NCI-H748 treated with DMSO at 0.1 percent for 48 hours (cell line): ENCODE data around the gene SLC4A11.
"Not testable (repeated sequence)": the region's sequence is repeated elsewhere in the genome, so short reads cannot be mapped to it uniquely, and the experiment has no call there.

Experiments used
- DNase-seq: peaks from one replicate; lab custom pipeline; 2025; lab: John Stamatoyannopoulos, UW

SLC4A11 gene

GRCh38 chr20:3203315-3204123, 35.5 kb downstream of the SLC4A11 start:
- peak; percentile 61 for DNase-seq

- DNase-seq, result no peak
Measured at GRCh38 chr20:3202965-3203314, 36.0 kb downstream of the SLC4A11 start.

GRCh38 chr20:3199976-3200755, 38.8 kb downstream of the SLC4A11 start:
- no peak for DNase-seq

GRCh38 chr20:3199206-3199605, 39.8 kb downstream of the SLC4A11 start:
- DNase-seq, result no peak

- DNase-seq, result no peak
Measured at GRCh38 chr20:3195590-3196237, 43.3 kb downstream of the SLC4A11 start.

GRCh38 chr20:3194617-3195280, 44.2 kb downstream of the SLC4A11 start:
- no peak for DNase-seq

- DNase-seq, result no peak
Measured at GRCh38 chr20:3193806-3194616, 45.0 kb downstream of the SLC4A11 start.

- no peak for DNase-seq
Measured at GRCh38 chr20:3192226-3193015, 46.6 kb downstream of the SLC4A11 start.

GRCh38 chr20:3190681-3191111, 48.3 kb downstream of the SLC4A11 start:
- DNase-seq, result no peak

- DNase-seq, result no peak
Measured at GRCh38 chr20:3189561-3190131, 49.3 kb downstream of the SLC4A11 start.

GRCh38 chr20:3188823-3189413, 50.1 kb downstream of the SLC4A11 start:
- no peak for DNase-seq

- DNase-seq, result not testable (repeated sequence)
Measured at GRCh38 chr20:3187861-3188260, 51.1 kb downstream of the SLC4A11 start.

- DNase-seq, result no peak
Measured at GRCh38 chr20:3183896-3184612, 54.9 kb downstream of the SLC4A11 start.

GRCh38 chr20:3182429-3182828, 56.6 kb downstream of the SLC4A11 start:
- DNase-seq, result not testable (repeated sequence)

GRCh38 chr20:3181270-3181669, 57.7 kb downstream of the SLC4A11 start:
- no peak for DNase-seq

- no peak for DNase-seq
Measured at GRCh38 chr20:3180319-3180718, 58.7 kb downstream of the SLC4A11 start.

GRCh38 chr20:3177746-3178485, 61.1 kb downstream of the SLC4A11 start:
- no peak for DNase-seq
